Endothelial cell of umbilical vein (primary cell): ENCODE results near the gene SPIB. TPM values are rescaled to one million over a fixed set of nuclear protein-coding genes. Genes with fewer than 3 reads are reported as not detected.

Experiments used
- BruUV-seq: library from RNA; stranded (reverse); fragments of 400-500 nt; replicated peaks from 2 replicates; lab custom pipeline; 2021; lab: Mats Ljungman, UMichigan
- CTCF ChIA-PET: fragments of 300-600, 350-600 bp; sonication (Branson Sonifier 250); formaldehyde crosslinking; loops from one replicate; lab custom pipeline; 2021; ENCODE audit warnings: antibody characterized with exemption, inconsistent platforms; lab: Charles Lee
- POLR2A ChIA-PET: fragments of 300-600, 350-600 bp; sonication (Branson Sonifier 250); formaldehyde crosslinking; loops from one replicate; lab custom pipeline; 2021; ENCODE audit warnings: antibody characterized with exemption, inconsistent platforms; lab: Charles Lee
- DNase-seq: peaks from one replicate; pipeline ENCODE4 v3.0.0-alpha.2; 2011; ENCODE audit warnings: low read depth, low spot score
- FAIRE-seq: peaks from 2 replicates; lab custom pipeline; 2011; peaks lifted over from hg19 to GRCh38; lab: Jason Lieb, UNC
- H2AFZ ChIP-seq: 2 replicates; pipeline ENCODE4 v1.6.0; 2012; ENCODE audit warnings: low read depth, low read length, control low read depth, inconsistent platforms
- H3K27ac ChIP-seq: 2 replicates; pipeline ENCODE4 v1.5.1; 2011; ENCODE audit warnings: low read depth, mild to moderate bottlenecking, control low read depth, low read length, moderate library complexity; ENCODE audit not compliant: insufficient read depth
- H3K27me3 ChIP-seq, 2 experiments: 2 replicates each; pipeline versions ENCODE4 v1.6.0 to v1.6.1; 2011; ENCODE audit warnings: low read length in 2 of 2, mixed read lengths in 1 of 2; ENCODE audit not compliant: control insufficient read depth in 2 of 2, insufficient read depth in 2 of 2
- H3K36me3 ChIP-seq, 2 experiments: 2 replicates in 1 of 2; 3 replicates in 1 of 2; pipeline ENCODE4 v1.5.1; 2011; ENCODE audit warnings: low read length in 2 of 2, mild to moderate bottlenecking in 1 of 2, moderate library complexity in 1 of 2; ENCODE audit not compliant: control insufficient read depth in 2 of 2, insufficient read depth in 2 of 2; ENCODE audit errors: extremely low read depth in 1 of 2
- H3K4me1 ChIP-seq: 3 replicates; pipeline ENCODE4 v1.5.1; 2011; ENCODE audit warnings: mild to moderate bottlenecking, low read length; ENCODE audit not compliant: control insufficient read depth, insufficient read depth; ENCODE audit errors: extremely low read depth
- H3K4me2 ChIP-seq: 2 replicates; pipeline ENCODE4 v1.6.1; 2011; ENCODE audit warnings: low read length, control low read depth, mixed read lengths; ENCODE audit not compliant: insufficient read depth
- H3K4me3 ChIP-seq, 3 experiments: fragments of 200-600 bp in 1 of 3; sonication (generic), shearing (Covaris generic) in 1 of 3; replicated peaks in 1 of 3; 2 replicates each; pipeline ENCODE4 v1.5.1; 2011 to 2016; ENCODE audit warnings: control low read depth in 3 of 3, low read length in 3 of 3, mild to moderate bottlenecking in 2 of 3, inconsistent platforms in 1 of 3, low read depth in 1 of 3, moderate library complexity in 1 of 3; ENCODE audit not compliant: insufficient read depth in 1 of 3
- H3K79me2 ChIP-seq: 2 replicates; pipeline ENCODE4 v1.6.0; 2012; ENCODE audit warnings: low read length, inconsistent platforms; ENCODE audit not compliant: control insufficient read depth, insufficient read depth
- H3K9ac ChIP-seq: replicated peaks from 2 replicates; pipeline ENCODE3; 2011; ENCODE audit warnings: low read length, control low read depth; ENCODE audit not compliant: insufficient read depth; ENCODE audit errors: extremely low read depth
- H3K9me1 ChIP-seq: replicated peaks from 3 replicates; pipeline ENCODE4 v1.6.0; 2011; ENCODE audit warnings: mild to moderate bottlenecking, low read length; ENCODE audit not compliant: control insufficient read depth, insufficient read depth; ENCODE audit errors: extremely low read depth
- H3K9me3 ChIP-seq: replicated peaks from 2 replicates; pipeline ENCODE4 v1.5.1; 2012; ENCODE audit warnings: low read length, inconsistent platforms; ENCODE audit not compliant: control insufficient read depth, insufficient read depth
- H4K20me1 ChIP-seq: replicated peaks from 2 replicates; pipeline ENCODE3; 2011; ENCODE audit warnings: mild to moderate bottlenecking, low read length; ENCODE audit not compliant: control insufficient read depth, insufficient read depth; ENCODE audit errors: extremely low read depth
- EZH2 ChIP-seq: IDR thresholded peaks from 2 replicates; pipeline ENCODE4 v1.6.1; 2012; ENCODE audit warnings: borderline replicate concordance, low read depth, mild to moderate bottlenecking, moderate library complexity, low read length, inconsistent platforms; ENCODE audit not compliant: severe bottlenecking
- FOS ChIP-seq: IDR thresholded peaks from 2 replicates; pipeline ENCODE4 v1.6.1; 2011; ENCODE audit warnings: mild to moderate bottlenecking, low read length, moderate library complexity, borderline replicate concordance; ENCODE audit not compliant: insufficient read depth
- GATA2 ChIP-seq: IDR thresholded peaks from 2 replicates; pipeline ENCODE4 v1.7.0; 2011; ENCODE audit warnings: low read depth, mild to moderate bottlenecking, moderate library complexity, mixed read lengths, low read length; ENCODE audit not compliant: insufficient read length, insufficient read depth
- JUN ChIP-seq: IDR thresholded peaks from 2 replicates; pipeline ENCODE4 v1.6.1; 2011; ENCODE audit warnings: borderline replicate concordance, low read depth; ENCODE audit not compliant: insufficient read length, insufficient read depth
- MYC ChIP-seq: IDR thresholded peaks from one replicate; pipeline ENCODE4 v1.6.1; 2011; ENCODE audit warnings: mild to moderate bottlenecking, low read depth, low read length
- POLR2A ChIP-seq: IDR thresholded peaks from 2 replicates; pipeline ENCODE4 v1.6.1; 2012; ENCODE audit warnings: low read depth, mild to moderate bottlenecking, control low read depth, low read length
- POLR2AphosphoS5 ChIP-seq: IDR thresholded peaks from 2 replicates; pipeline ENCODE4 v1.6.1; 2012; ENCODE audit warnings: low read depth, mild to moderate bottlenecking, control low read depth, low read length, moderate library complexity; ENCODE audit not compliant: insufficient read depth
- dilution Hi-C: fragments of 300-500 bp; cut with MboI; formaldehyde crosslinking; loops from one replicate; pipeline ENCODE4 v1.15.0; 2019; ENCODE audit warnings: low sequenced_read_pairs; ENCODE audit not compliant: extremely low pct_ligation_motif_present
- intact Hi-C: fragments of 100-400 bp; cut with micrococcal nuclease; formaldehyde crosslinking; loops from one replicate; pipeline ENCODE4 v1.10.0; 2022
- polyA plus RNA-seq, 4 experiments: library from polyadenylated mRNA; depleted of rRNA in 3 of 4; stranded (reverse) in 3 of 4; unstranded in 1 of 4; fragments of >200 nt; gene quantifications; 2 replicates each; pipeline versions ENCODE4 v1.2.1 to v1.2.3, GENCODE V29; 2011 to 2012; ENCODE audit warnings: missing spikeins in 1 of 4
- total RNA-seq: library from RNA; stranded (reverse); gene quantifications from 2 replicates; pipeline ENCODE4 v1.2.3, GENCODE V29; 2021
- TF ChIP-seq, protein P1 (sequence below), 2 donors: IDR thresholded peaks; 1 replicate in 1 of 2; 2 replicates in 1 of 2; pipeline ENCODE4 v1.5.1; 2011; ENCODE audit warnings: low read length in 2 of 2, mild to moderate bottlenecking in 2 of 2, moderate library complexity in 2 of 2, control low read depth in 1 of 2, inconsistent platforms in 1 of 2, low read depth in 1 of 2; ENCODE audit not compliant: insufficient read depth in 1 of 2; ENCODE audit errors: extremely low read depth in 1 of 2
- TF ChIP-seq, protein P2 (sequence below): IDR thresholded peaks from 2 replicates; pipeline ENCODE4 v1.6.1; 2011; ENCODE audit not compliant: insufficient read depth, insufficient read length

SPIB gene
- total and polyA plus RNA-seq, 2 donors (not counting 3 experiments of a cell fraction or from before 2014, with no cell fraction given): not detected

DNA sequence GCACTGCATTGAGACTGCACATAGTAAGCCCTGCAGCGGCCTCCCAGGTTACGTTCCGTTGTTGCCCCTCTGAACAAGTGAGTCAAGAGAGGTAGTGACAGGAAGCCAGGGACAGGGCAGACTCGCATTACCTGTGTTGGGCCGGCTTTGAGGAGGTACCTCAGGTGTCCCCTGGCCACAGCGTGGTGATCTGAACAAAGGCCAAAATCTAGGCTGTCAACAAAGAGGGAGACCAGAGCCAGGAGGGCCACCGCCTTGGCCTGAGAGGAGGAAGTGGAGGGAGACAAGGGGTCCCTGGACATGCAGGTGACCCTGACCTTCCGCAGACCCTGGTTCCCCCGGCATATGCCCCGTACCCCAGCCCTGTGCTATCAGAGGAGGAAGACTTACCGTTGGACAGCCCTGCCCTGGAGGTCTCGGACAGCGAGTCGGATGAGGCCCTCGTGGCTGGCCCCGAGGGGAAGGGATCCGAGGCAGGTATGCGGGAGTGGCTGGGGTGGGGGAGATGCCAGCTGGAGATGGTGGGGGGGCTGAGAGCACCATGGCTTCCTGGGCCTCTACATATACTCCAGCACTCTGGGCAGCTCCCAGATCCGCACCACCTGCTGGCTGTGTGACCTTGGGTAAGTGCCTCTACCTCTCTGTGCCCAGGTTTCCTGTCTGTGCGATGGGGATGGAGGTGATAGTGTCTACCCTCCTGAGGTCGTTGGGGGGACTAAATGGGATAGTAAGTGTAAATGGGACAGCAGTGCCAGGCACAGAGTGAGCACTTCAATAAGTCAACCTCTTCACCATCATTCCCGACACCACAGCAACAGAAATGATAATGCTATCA, 4.8 kb downstream of the SPIB start:
- POLR2A ChIA-PET: no interaction called here
- TF ChIP-seq, protein P1, sequence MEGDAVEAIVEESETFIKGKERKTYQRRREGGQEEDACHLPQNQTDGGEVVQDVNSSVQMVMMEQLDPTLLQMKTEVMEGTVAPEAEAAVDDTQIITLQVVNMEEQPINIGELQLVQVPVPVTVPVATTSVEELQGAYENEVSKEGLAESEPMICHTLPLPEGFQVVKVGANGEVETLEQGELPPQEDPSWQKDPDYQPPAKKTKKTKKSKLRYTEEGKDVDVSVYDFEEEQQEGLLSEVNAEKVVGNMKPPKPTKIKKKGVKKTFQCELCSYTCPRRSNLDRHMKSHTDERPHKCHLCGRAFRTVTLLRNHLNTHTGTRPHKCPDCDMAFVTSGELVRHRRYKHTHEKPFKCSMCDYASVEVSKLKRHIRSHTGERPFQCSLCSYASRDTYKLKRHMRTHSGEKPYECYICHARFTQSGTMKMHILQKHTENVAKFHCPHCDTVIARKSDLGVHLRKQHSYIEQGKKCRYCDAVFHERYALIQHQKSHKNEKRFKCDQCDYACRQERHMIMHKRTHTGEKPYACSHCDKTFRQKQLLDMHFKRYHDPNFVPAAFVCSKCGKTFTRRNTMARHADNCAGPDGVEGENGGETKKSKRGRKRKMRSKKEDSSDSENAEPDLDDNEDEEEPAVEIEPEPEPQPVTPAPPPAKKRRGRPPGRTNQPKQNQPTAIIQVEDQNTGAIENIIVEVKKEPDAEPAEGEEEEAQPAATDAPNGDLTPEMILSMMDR (IDR thresholded peaks at IDR 0.05; ENCODE audit: extremely low read depth in 1 of 2, insufficient read depth in 1 of 2, low read depth in 1 of 2, low read length in 2 of 2): no peak
- Histone ChIP-seq H3K9me1 (no peaks in the 10 kb centered on the region), H2AFZ (no peak overlapping the region), H3K9ac (no peak overlapping the region), H3K36me3 (no peaks in the 10 kb centered on the region), H3K9me3 (no peaks in the 10 kb centered on the region), H3K27me3 (peaks cover 13 to 21% of the 10 kb centered on the region in 2 experiments), H3K4me2 (no peak overlapping the region), H4K20me1 (no peaks in the 10 kb centered on the region), H3K4me1 (no peaks in the 10 kb centered on the region), H3K4me3 (no peak overlapping the region), H3K79me2 (no peaks in the 10 kb centered on the region), H3K27ac (no peak overlapping the region)
- CTCF ChIA-PET: interaction anchor here (1.6 kb wide), 1 partner anchor 55 kb away, joined by 5 read pairs; no protein-coding TSS in a partner anchor
- no peak for DNase-seq
- dilution Hi-C loops (no loop called here), intact Hi-C loops (no loop called here)
- no peak for FAIRE-seq
- no TSS peak for BruUV-seq

DNA sequence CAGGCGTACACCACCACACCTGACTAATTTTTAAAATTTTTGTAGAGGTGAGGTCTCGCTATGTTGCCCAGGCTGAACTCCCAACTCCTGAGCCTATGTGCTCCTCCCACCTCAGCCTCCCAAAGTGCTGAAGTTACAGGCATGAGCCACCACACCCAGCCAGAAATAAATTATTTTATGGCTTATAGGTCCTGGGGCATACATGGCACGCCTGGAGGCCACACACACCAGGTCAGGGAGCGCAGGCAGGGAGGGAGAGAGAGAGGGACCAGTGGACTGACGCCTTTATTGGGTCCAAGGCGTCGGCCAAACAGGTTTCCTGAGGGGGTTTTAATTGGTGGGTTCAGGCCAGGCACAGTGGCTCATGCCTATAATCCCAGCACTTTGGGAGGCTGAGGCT, 6.8 kb downstream of the SPIB start:
- CTCF ChIA-PET: interaction anchor here (1.3 to 1.6 kb wide), 4 partner anchors 10 to 57 kb away, joined by 3 to 5 read pairs (median 4); no protein-coding TSS in a partner anchor
- FAIRE-seq: no peak

More for the DNA sequence above, 6.8 kb downstream of the SPIB start:
- Histone ChIP-seq H3K9ac (no peak overlapping the region), H3K9me1 (no peaks in the 10 kb centered on the region), H2AFZ (no peak overlapping the region), H3K4me3 (no peak overlapping the region), H3K36me3 (no peaks in the 10 kb centered on the region), H3K79me2 (no peaks in the 10 kb centered on the region), H3K9me3 (no peaks in the 10 kb centered on the region), H3K27ac (no peak overlapping the region), H3K4me1 (no peaks in the 10 kb centered on the region), H4K20me1 (no peaks in the 10 kb centered on the region), H3K4me2 (no peak overlapping the region), H3K27me3 (peaks cover 0 to 9% of the 10 kb centered on the region in 2 experiments)
- intact Hi-C loops: no loop called here
- TF ChIP-seq MYC (no peak), POLR2A (no peak), FOS (no peak), JUN (no peak), GATA2 (no peak), EZH2 (no peak), POLR2AphosphoS5 (no peak)
- TF ChIP-seq, protein P2, sequence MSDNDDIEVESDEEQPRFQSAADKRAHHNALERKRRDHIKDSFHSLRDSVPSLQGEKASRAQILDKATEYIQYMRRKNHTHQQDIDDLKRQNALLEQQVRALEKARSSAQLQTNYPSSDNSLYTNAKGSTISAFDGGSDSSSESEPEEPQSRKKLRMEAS: no peak
- TF ChIP-seq, protein P1 (IDR thresholded peaks at IDR 0.05; ENCODE audit: extremely low read depth in 1 of 2, insufficient read depth in 1 of 2, low read depth in 1 of 2, low read length in 2 of 2): no peak
- dilution Hi-C loops: no loop called here
- no TSS peak for BruUV-seq
- POLR2A ChIA-PET: no interaction called here
- DNase-seq: no peak
